Prostate gland (tissue), 2 donors: ENCODE measurements around the gene PLA2G5. TPM values are rescaled to one million over a fixed set of nuclear protein-coding genes. Genes with fewer than 3 reads are reported as not detected.

Source experiments
- DNase-seq: peaks from one replicate; pipeline ENCODE4 v3.0.0-alpha.2; 2019; ENCODE audit warnings: low spot score
- H3K27ac ChIP-seq, 2 donors: fragments of 200-600 bp; sonication (generic); 2 replicates each; pipeline ENCODE4 v1.5.1; 2017 to 2019
- H3K27me3 ChIP-seq: fragments of 200-600 bp; sonication (generic); replicated peaks from 2 replicates; pipeline ENCODE4 v1.5.1; 2019; ENCODE audit not compliant: insufficient read depth
- H3K36me3 ChIP-seq, 2 donors: fragments of 200-600 bp; sonication (generic); 1 replicate in 1 of 2; 2 replicates in 1 of 2; pipeline versions ENCODE4 v1.5.1 to v1.8.1; 2017 to 2019
- H3K4me1 ChIP-seq: fragments of 200-600 bp; sonication (generic); replicated peaks from 2 replicates; pipeline ENCODE4 v1.5.1; 2019
- H3K4me3 ChIP-seq, 2 donors: fragments of 200-600 bp; sonication (generic); 2 replicates each; pipeline ENCODE4 v1.5.1; 2017 to 2019
- H3K9me3 ChIP-seq: fragments of 200-600 bp; sonication (generic); 2 replicates; pipeline ENCODE4 v1.5.1; 2017
- CTCF ChIP-seq, 4 experiments: fragments of 200-600 bp in 2 of 4; fragments of 450-650 bp in 2 of 4; sonication (generic) in 2 of 4; IDR thresholded peaks; 1 replicate in 3 of 4; 2 replicates in 1 of 4; pipeline ENCODE4 v1.5.1; 2016 to 2019; ENCODE audit warnings: antibody characterized with exemption in 4 of 4, mild to moderate bottlenecking in 2 of 4, moderate library complexity in 2 of 4
- POLR2A ChIP-seq: fragments of 450-650 bp; IDR thresholded peaks from one replicate; pipeline ENCODE4 v1.6.1; 2016; ENCODE audit warnings: antibody characterized with exemption, mild to moderate bottlenecking
- POLR2AphosphoS5 ChIP-seq: sonication (generic); formaldehyde crosslinking; IDR thresholded peaks from one replicate; pipeline ENCODE4 v1.6.1; 2017; ENCODE audit warnings: antibody characterized with exemption
- WGBS: methylation state at CpG from one replicate; pipeline ENCODE4 v1.1.5; 2018; 5-methylcytosine and 5-hydroxymethylcytosine counted together
- intact Hi-C: fragments of 100-400 bp; cut with DNase I; formaldehyde crosslinking; loops from one replicate; pipeline ENCODE4 v1.14.2; 2022
- total RNA-seq, 2 donors: library from RNA; depleted of rRNA; stranded (reverse); fragments of >200 nt; gene quantifications; one replicate each; pipeline ENCODE4 v1.1.0, GENCODE V29; 2016

PLA2G5 gene
- total RNA-seq, 2 donors from 2014 or later = 8.7 to 23.2 TPM

GRCh38 chr1:20076223-20076622 is 6.2 kb downstream of the PLA2G5 start:
- no peak overlapping the region for H3K4me3 ChIP-seq
- intact Hi-C loops = no loop called here
- TF ChIP-seq POLR2AphosphoS5 = no peak
- no peak for TF ChIP-seq CTCF (IDR thresholded peaks at IDR 0.05)
- TF ChIP-seq POLR2A = no peak
- DNase-seq = no peak
- H3K9me3 ChIP-seq = no peaks in the 10 kb centered on the region
- H3K27ac ChIP-seq = no peak overlapping the region
- no peaks in the 10 kb centered on the region for H3K36me3 ChIP-seq
- H3K4me1 ChIP-seq = no peaks in the 10 kb centered on the region
- H3K27me3 ChIP-seq = no peaks in the 10 kb centered on the region
- WGBS = 68% methylated on average over 5 of the region's 5 CpGs

GRCh38 chr1:20076710-20077461 is 6.9 kb downstream of the PLA2G5 start:
- no peak overlapping the region for H3K27ac ChIP-seq
- no peak for TF ChIP-seq POLR2AphosphoS5
- TF ChIP-seq POLR2A = no peak
- TF ChIP-seq CTCF (IDR thresholded peaks at IDR 0.05) = no peak
- no peaks in the 10 kb centered on the region for H3K27me3 ChIP-seq
- H3K4me3 ChIP-seq = no peak overlapping the region
- no peaks in the 10 kb centered on the region for H3K9me3 ChIP-seq
- H3K36me3 ChIP-seq = no peaks in the 10 kb centered on the region
- H3K4me1 ChIP-seq = no peaks in the 10 kb centered on the region
- DNase-seq = no peak
- WGBS = 89% methylated on average over 5 of the region's 5 CpGs
- intact Hi-C loops = no loop called here

- Histone ChIP-seq H3K4me3 (no peak overlapping the region), H3K4me1 (no peaks in the 10 kb centered on the region), H3K36me3 (no peaks in the 10 kb centered on the region), H3K9me3 (no peaks in the 10 kb centered on the region), H3K27ac (no peak overlapping the region), H3K27me3 (no peaks in the 10 kb centered on the region)
- 65% methylated on average over 8 of the region's 8 CpGs for WGBS
- TF ChIP-seq POLR2A (no peak), POLR2AphosphoS5 (no peak), CTCF (IDR thresholded peaks at IDR 0.05) (no peak)
- intact Hi-C loops = no loop called here
- DNase-seq = no peak
These were observed 8.2 kb downstream of the PLA2G5 start for GRCh38 chr1:20078171-20078651.

- Histone ChIP-seq H3K4me3 (no peak overlapping the region), H3K27ac (no peak overlapping the region), H3K36me3 (no peaks in the 10 kb centered on the region), H3K27me3 (no peaks in the 10 kb centered on the region), H3K9me3 (no peaks in the 10 kb centered on the region), H3K4me1 (no peaks in the 10 kb centered on the region)
- DNase-seq = no peak
- TF ChIP-seq POLR2AphosphoS5 (no peak), POLR2A (no peak), CTCF (IDR thresholded peaks at IDR 0.05) (no peak)
- intact Hi-C loops = no loop called here
- 90% methylated on average over 5 of the region's 5 CpGs for WGBS
These were observed 8.7 kb downstream of the PLA2G5 start for GRCh38 chr1:20078711-20079110.
